HUES48 (cell line): ENCODE data around the gene TNS1.

Experiments
- H3K27ac ChIP-seq: one replicate; pipeline ENCODE4 v1.7.0; 2013; ENCODE audit warnings: low read depth, low read length, inconsistent platforms
- H3K27me3 ChIP-seq: 2 replicates; pipeline ENCODE4 v1.6.1; 2013; ENCODE audit warnings: mild to moderate bottlenecking, low read length; ENCODE audit not compliant: control insufficient read depth, insufficient read depth
- H3K36me3 ChIP-seq: 2 replicates; pipeline ENCODE4 v1.6.1; 2013; ENCODE audit warnings: low read length; ENCODE audit not compliant: control insufficient read depth, insufficient read depth
- H3K4me1 ChIP-seq: 2 replicates; pipeline ENCODE4 v1.6.1; 2013; ENCODE audit warnings: mild to moderate bottlenecking, low read length; ENCODE audit not compliant: control insufficient read depth, insufficient read depth
- H3K4me3 ChIP-seq: 2 replicates; pipeline ENCODE4 v1.5.1; 2013; ENCODE audit warnings: mild to moderate bottlenecking, low read depth, low read length
- H3K9ac ChIP-seq: 2 replicates; pipeline ENCODE4 v1.6.1; 2013; ENCODE audit warnings: mild to moderate bottlenecking, low read depth, low read length, moderate library complexity
- H3K9me3 ChIP-seq: 2 replicates; pipeline ENCODE4 v1.6.1; 2013; ENCODE audit warnings: low read length; ENCODE audit not compliant: control insufficient read depth, insufficient read depth

The TNS1 gene

DNA sequence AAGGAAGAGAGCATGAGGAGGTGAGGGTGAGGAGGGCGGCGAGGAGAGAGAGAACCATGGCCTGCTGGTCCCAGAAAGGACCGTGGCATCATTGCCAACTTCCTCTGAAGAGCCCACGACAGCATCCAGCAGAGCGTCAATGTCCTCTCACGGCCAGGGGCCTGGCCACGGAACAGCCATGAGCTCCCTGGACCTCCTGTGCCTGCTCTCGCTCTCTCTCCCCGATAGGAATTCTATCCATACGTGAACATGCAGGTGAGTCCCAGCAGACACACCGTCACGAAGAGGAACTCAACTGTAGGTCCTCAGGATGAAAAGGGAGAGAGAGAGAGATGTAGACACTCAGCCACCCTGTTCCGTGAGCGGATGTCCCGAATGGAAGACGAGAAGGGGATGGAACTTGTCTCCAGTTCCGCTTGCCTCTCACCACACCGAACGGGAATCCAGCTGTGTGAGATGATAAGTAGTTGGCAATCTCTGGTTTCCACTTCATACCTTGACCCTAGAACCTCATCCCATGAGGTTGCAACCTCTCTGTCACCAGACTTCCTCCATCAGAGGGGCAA is 107.6 kb downstream of the TNS1 start:
- no peak overlapping the region for H3K4me3 ChIP-seq
- no peaks in the 10 kb centered on the region for H3K27me3 ChIP-seq
- no peak overlapping the region for H3K9ac ChIP-seq
- no peaks in the 10 kb centered on the region for H3K9me3 ChIP-seq
- H3K36me3 ChIP-seq: no peaks in the 10 kb centered on the region
- H3K4me1 ChIP-seq: no peaks in the 10 kb centered on the region
- H3K27ac ChIP-seq: no peak overlapping the region

DNA sequence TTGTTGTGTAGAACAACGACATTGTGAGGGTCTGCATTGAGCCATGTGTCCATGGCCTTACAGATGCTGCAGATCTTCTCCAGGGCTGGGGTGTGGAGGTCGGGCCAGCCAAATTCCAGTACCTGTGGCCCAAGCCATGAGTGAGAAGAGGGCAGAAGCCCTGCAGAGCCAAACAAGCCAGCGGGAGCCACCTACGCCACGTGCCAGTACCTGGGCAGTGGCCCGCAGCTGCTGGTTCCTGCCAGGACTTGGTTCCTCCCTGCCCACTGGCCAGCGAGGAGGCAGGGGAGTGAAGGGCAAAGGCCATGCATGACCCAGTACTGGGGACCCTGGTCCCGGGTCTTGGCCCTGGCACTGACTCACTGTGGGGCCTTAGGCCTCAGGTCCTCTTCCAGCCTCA is 109.4 kb downstream of the TNS1 start:
- Histone ChIP-seq H3K4me1 (no peaks in the 10 kb centered on the region), H3K9me3 (no peaks in the 10 kb centered on the region), H3K36me3 (no peaks in the 10 kb centered on the region), H3K27ac (no peak overlapping the region), H3K27me3 (no peaks in the 10 kb centered on the region), H3K4me3 (no peak overlapping the region), H3K9ac (no peak overlapping the region)

DNA sequence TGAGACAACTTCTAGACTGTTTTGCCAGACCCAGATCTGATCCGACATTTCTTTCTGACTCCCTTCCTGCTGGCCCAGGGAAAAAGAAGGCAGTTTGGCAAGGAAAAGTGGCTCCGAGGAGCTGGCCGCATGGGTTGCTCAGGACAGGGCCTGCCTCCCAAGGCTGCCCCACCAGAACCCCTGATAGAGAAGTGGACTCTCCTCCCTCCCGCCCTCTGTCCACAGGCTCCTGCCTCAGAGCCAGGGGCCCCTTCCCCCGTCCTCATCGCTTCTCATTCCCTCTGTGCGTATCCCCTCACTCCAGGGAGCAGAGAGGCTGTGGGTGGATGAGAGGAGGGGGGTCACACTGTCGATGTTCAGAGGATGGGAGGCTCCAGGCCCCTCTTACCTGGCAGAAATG is 110.2 kb downstream of the TNS1 start:
- Histone ChIP-seq H3K4me1 (no peaks in the 10 kb centered on the region), H3K36me3 (no peaks in the 10 kb centered on the region), H3K27me3 (no peaks in the 10 kb centered on the region), H3K4me3 (no peak overlapping the region), H3K27ac (no peak overlapping the region), H3K9me3 (no peaks in the 10 kb centered on the region), H3K9ac (no peak overlapping the region)

DNA sequence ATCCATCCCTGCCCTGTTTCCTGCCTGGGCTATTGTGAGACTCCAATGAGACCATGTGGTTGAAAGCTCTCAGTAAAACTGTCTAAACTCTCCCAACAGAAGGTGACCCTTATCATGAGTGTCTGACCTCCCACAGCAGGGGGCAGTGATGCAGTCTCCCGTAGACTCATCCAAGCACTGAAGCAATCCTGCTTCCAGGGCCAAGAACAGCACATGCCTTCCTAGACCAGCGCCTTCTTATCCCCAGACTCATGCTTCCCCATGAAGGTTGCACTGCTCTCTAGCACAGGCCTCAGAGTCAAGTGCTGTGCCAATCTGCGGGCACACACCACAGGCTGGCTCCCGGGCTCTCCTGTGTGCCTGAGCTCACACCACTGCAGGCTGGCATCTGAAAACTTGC is 112.3 kb downstream of the TNS1 start:
- Histone ChIP-seq H3K9me3 (no peaks in the 10 kb centered on the region), H3K27ac (no peak overlapping the region), H3K4me3 (no peak overlapping the region), H3K9ac (no peak overlapping the region), H3K27me3 (no peaks in the 10 kb centered on the region), H3K4me1 (no peaks in the 10 kb centered on the region), H3K36me3 (no peaks in the 10 kb centered on the region)

DNA sequence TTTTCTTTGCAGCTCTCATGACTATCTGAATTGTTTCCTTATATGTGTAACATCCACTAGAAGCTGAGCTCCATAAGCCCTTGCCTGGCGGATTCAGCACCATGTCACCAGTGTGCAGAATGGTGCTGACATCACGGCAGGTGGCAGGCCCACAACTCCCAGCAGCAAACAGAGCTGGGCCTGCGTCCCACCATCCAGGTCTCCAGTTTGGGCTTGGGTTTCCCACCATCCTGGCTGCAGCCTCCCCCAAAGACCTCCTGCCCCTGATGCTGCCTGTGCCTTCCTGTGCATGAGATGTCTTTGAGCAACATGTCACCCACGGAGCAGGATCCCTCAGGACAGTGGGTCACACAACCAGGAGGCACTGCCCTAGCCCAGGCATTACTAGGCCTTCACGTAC is 113.1 kb downstream of the TNS1 start:
- H3K36me3 ChIP-seq: no peaks in the 10 kb centered on the region
- H3K4me1 ChIP-seq: no peaks in the 10 kb centered on the region
- H3K27me3 ChIP-seq: no peaks in the 10 kb centered on the region
- H3K4me3 ChIP-seq: no peak overlapping the region
- H3K27ac ChIP-seq: no peak overlapping the region
- no peaks in the 10 kb centered on the region for H3K9me3 ChIP-seq
- H3K9ac ChIP-seq: no peak overlapping the region

DNA sequence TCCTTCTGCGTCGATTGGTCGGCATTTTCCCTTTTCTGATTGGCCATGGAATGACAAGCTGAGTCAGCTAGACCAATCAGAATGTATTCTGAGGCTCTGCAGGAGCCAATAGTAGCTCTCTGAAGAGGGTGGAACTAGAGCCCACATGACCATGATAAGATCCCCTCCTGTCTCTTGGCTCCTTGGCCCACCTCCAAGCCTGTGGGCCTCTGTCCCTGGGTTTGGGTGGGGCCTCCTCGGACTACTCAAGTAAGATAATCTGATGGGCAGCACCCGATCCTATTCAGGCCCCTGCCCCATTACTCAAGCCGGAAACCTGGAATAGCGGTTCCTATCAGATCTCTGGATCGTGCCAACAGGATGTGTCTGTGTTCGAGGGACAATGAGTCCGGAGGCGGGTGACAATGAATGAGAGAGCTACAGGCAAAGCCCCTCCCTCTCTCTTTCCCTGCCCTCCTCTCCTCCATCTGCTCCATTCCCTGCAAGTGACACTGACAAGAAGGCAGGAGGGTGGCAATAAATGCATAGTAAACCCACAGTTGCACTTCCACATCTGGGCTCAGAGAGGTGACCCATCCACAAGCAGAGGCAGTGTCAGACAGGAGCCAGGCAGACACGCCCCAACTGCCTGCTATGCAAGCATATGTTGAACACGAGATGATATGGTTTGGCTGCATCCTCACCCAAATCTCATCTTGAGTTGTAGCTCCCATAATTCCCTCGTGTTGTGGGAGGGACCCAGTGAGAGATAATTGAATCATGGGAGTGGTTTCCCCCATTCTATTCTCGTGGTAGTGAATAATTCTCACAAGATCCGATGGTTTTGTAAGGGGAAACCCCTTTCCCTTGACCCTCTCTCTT is 114.7 kb downstream of the TNS1 start:
- H3K9ac ChIP-seq: no peak overlapping the region
- H3K36me3 ChIP-seq: no peaks in the 10 kb centered on the region
- no peaks in the 10 kb centered on the region for H3K9me3 ChIP-seq
- H3K27me3 ChIP-seq: no peaks in the 10 kb centered on the region
- no peaks in the 10 kb centered on the region for H3K4me1 ChIP-seq
- no peak overlapping the region for H3K4me3 ChIP-seq
- H3K27ac ChIP-seq: no peak overlapping the region

DNA sequence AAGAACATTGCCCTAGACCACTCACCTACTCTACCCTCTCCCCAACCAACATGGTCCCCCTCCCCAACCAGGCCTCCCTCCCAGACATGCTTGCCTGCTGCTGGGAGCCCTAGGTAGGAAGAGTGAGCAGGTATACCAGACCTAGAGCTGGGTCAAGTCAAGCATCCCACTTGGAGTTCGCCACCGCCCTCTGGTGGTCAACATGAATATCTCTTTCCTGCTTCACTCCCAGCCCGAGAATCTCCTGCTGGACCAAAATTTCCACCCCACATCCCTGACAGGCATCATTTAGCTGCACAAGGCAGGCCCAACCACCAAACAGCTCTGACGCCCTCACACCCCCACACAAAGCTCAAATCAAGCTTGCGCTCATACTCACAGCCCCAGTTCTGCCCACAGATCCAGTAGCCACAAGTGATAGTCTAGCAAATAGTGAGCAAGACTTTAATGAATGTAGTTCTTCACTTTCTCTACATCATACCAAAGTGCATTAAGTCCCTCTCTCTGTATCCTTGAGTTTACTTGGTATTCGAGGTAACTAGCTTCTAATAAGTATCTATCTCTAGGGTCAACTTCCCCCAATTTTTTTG is 116.0 kb downstream of the TNS1 start:
- H3K9ac ChIP-seq: no peak overlapping the region
- no peak overlapping the region for H3K4me3 ChIP-seq
- no peaks in the 10 kb centered on the region for H3K4me1 ChIP-seq
- H3K36me3 ChIP-seq: no peaks in the 10 kb centered on the region
- no peaks in the 10 kb centered on the region for H3K27me3 ChIP-seq
- H3K9me3 ChIP-seq: no peaks in the 10 kb centered on the region
- no peak overlapping the region for H3K27ac ChIP-seq

DNA sequence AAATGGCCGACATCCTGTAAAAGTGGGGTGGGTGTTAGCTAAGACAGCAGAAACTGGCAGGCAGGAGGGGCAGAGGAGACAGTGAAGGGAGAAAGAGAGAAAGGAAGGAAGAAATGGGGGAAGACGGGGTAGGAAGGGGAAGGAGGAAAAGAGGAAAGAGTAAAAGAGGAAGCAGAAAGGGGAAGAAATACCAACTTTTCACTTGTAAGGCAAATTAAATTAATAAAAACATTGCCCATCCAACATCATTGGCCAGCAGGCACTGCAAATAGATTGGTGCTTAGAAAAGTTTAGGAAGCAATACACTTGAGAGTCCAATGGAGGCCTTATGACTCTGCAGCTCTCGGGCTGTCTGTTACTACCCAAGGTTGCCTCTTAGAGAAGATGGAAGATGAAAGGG is 116.7 kb downstream of the TNS1 start:
- Histone ChIP-seq H3K9me3 (no peaks in the 10 kb centered on the region), H3K36me3 (no peaks in the 10 kb centered on the region)

DNA sequence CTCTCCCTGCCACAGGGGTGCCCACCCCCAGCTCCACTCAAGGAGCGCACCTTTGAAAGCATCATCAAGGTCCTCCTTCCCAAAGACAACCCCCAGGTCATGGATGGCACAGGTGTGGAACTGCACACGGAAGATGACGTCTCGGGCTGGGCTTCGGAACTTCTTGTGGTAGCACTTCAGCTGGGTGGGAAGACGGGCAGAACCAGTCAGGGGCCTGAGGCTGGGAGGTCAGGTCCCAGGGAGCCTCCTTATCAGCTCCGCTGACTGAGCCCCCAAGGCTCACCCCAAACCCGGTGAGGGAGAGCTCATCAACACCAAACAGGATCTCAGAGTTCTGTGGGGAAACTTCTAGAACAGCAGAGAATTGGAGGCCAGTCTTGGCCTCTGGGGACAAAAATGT is 117.8 kb downstream of the TNS1 start:
- H3K4me1 ChIP-seq: no peaks in the 10 kb centered on the region; the same call in 1 of the 2 replicates
- no peaks in the 10 kb centered on the region for H3K36me3 ChIP-seq
- H3K27ac ChIP-seq: no peak overlapping the region
- no peaks in the 10 kb centered on the region for H3K9me3 ChIP-seq
- no peak overlapping the region for H3K4me3 ChIP-seq
- H3K9ac ChIP-seq: no peak overlapping the region
- H3K27me3 ChIP-seq: no peaks in the 10 kb centered on the region

More for the DNA sequence above, 116.7 kb downstream of the TNS1 start:
- Histone ChIP-seq H3K9ac (no peak overlapping the region), H3K27me3 (no peaks in the 10 kb centered on the region), H3K4me3 (no peak overlapping the region), H3K4me1 (no peaks in the 10 kb centered on the region), H3K27ac (no peak overlapping the region)

DNA sequence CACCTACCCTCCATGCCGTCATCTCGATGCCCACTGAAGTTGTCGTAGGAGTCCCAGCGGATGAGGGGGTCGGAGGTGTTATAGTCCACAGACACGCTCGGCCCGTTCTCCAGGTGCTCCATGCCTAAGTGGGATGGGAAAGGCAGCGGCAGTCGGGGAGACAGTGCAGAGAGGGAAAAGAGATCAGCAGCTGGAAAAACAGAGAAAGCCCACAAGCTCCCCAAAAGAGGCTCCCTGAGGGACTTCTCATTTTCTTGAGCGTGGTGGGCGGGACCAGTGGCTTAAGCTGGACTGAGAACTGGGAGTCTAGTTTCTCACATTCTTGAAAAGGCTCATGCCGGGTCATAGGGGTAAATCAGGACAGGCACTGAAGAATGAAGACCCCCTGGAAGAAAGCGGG is 121.9 kb downstream of the TNS1 start:
- Histone ChIP-seq H3K4me3 (no peak overlapping the region), H3K36me3 (no peaks in the 10 kb centered on the region), H3K4me1 (no peaks in the 10 kb centered on the region; the same call in 1 of the 2 replicates), H3K27me3 (no peaks in the 10 kb centered on the region), H3K9me3 (no peaks in the 10 kb centered on the region), H3K9ac (no peak overlapping the region), H3K27ac (no peak overlapping the region)

DNA sequence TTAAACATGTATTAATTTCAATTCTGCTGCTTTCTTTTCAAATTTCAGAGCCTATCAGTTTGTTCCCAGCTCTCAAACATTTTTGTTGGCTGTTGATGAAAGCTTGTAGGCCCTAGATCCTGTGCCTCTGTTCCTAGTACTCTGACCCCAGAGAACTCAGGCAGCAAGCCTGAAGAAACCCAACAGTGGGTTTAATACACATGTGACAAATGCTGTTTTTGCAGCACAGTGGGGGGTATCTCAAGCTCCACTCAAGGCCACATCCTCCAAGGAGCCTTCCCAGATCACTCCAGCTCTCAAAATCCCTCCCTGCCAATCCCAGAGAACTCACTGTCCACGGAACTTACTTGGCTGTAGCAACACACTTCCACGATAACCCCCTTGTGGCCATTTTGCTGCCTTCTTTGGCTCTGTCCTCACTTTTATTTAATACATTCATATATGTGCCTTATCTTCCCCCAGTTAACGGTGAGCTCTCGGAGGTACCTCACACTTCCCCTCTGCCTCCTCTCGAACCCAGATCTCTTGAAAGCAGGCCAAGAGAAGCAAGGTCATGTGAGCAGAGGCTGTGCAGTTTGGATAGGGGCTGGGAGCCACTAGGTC is 122.4 kb downstream of the TNS1 start:
- H3K36me3 ChIP-seq: no peaks in the 10 kb centered on the region
- no peak overlapping the region for H3K27ac ChIP-seq
- no peak overlapping the region for H3K9ac ChIP-seq
- H3K9me3 ChIP-seq: no peaks in the 10 kb centered on the region
- no peaks in the 10 kb centered on the region for H3K27me3 ChIP-seq
- H3K4me1 ChIP-seq: no peaks in the 10 kb centered on the region; the same call in 1 of the 2 replicates
- no peak overlapping the region for H3K4me3 ChIP-seq
